ENCODE data around the gene CSF2. TPM values are rescaled to one million over a fixed set of nuclear protein-coding genes. Genes with fewer than 3 reads are reported as not detected.

The CSF2 gene
- total and polyA plus RNA-seq, 2 of the 13 experiments (the other 11 are each of a cell fraction or from before 2014, with no cell fraction given), result not detected

GRCh38 chr5:132054697-132055440 lies 18.7 kb upstream of the CSF2 start:
- POLR2A ChIA-PET, result no interaction called here
- no peak for TF ChIP-seq MED13 (CRISPR knock-in tag; IDR thresholded peaks at IDR 0.05)
- TF ChIP-seq SALL1 (CRISPR knock-in tag; IDR thresholded peaks at IDR 0.05), result no peak
- TF ChIP-seq ELF1 (CRISPR knock-in tag; IDR thresholded peaks at IDR 0.05), result no peak
- no peak for TF ChIP-seq MBD4 (IDR thresholded peaks at IDR 0.05; ENCODE audit: borderline replicate concordance, low read length)
- no peak for TF ChIP-seq SKI (IDR thresholded peaks at IDR 0.05; ENCODE audit: partially characterized antibody)
- no peak for TF ChIP-seq SAP130 (CRISPR knock-in tag; IDR thresholded peaks at IDR 0.05; ENCODE audit: low read depth)
- no peak for TF ChIP-seq ZNF121 (CRISPR knock-in tag; IDR thresholded peaks at IDR 0.05)
- TF ChIP-seq THAP9 (CRISPR knock-in tag; IDR thresholded peaks at IDR 0.05; ENCODE audit: borderline replicate concordance), result no peak
- no peak for TF ChIP-seq NFATC3 (CRISPR knock-in tag; IDR thresholded peaks at IDR 0.05)
- TF ChIP-seq HDAC6 (IDR thresholded peaks at IDR 0.05; ENCODE audit: low read depth, low read length), result no peak
- TF ChIP-seq ZNF512B (CRISPR knock-in tag; IDR thresholded peaks at IDR 0.05; ENCODE audit: borderline replicate concordance), result no peak
- TF ChIP-seq HNF4A (CRISPR knock-in tag; IDR thresholded peaks at IDR 0.05), result no peak
- TF ChIP-seq THAP7 (CRISPR knock-in tag; IDR thresholded peaks at IDR 0.05), result no peak
- TF ChIP-seq ZNF598 (CRISPR knock-in tag; IDR thresholded peaks at IDR 0.05; ENCODE audit: borderline replicate concordance), result no peak
- TF ChIP-seq ZNF18 (CRISPR knock-in tag; IDR thresholded peaks at IDR 0.05; ENCODE audit: insufficient replicate concordance), result no peak
- TF ChIP-seq TBX3 (IDR thresholded peaks at IDR 0.05; ENCODE audit: borderline replicate concordance), result no peak

More at GRCh38 chr5:132054697-132055440, 18.7 kb upstream of the CSF2 start:
- CTCF ChIA-PET (ENCODE audit: low intra/inter-chr PET ratio, low total read pairs), result no interaction called here
- Histone ChIP-seq H3K36me3 (replicated peaks in 1 of 2; ENCODE audit: control insufficient read depth in 1 of 2, insufficient read depth in 2 of 2, low read length in 2 of 2) (no peaks in the 10 kb centered on the region), H3K4me2 (ENCODE audit: low read depth, low read length) (no peak overlapping the region), H3K9me3 (ENCODE audit: low read length) (no peaks in the 10 kb centered on the region), H3K4me3 (replicated peaks in 1 of 3; ENCODE audit: insufficient read depth in 1 of 3, low read depth in 2 of 3, low read length in 3 of 3) (no peak overlapping the region), H3K79me2 (ENCODE audit: insufficient read depth, low read length) (no peaks in the 10 kb centered on the region), H3K9ac (ENCODE audit: insufficient read depth, low read depth, low read length) (no peak overlapping the region), H2AFZ (ENCODE audit: low read length) (no peak overlapping the region), H4K20me1 (ENCODE audit: insufficient read depth, low read length) (no peaks in the 10 kb centered on the region), H3K27ac (ENCODE audit: extremely low read length, insufficient read depth, low read length) (no peak overlapping the region), H3K4me1 (ENCODE audit: insufficient read depth, low read length) (no peaks in the 10 kb centered on the region), H3K27me3 (ENCODE audit: control insufficient read depth in 1 of 2, insufficient read depth in 2 of 2, low read length in 2 of 2) (peaks cover 3 to 31% of the 10 kb centered on the region in 2 experiments; a peak in 3 of 5 replicates)
- no TSS peak for BruUV-seq (replicated peaks)
- DNase-seq (ENCODE audit: low spot score), result no peak
- in situ Hi-C loops (cut with HindIII; ENCODE audit: extremely low pct_ligation_motif_present, low pct_unique_long_range_greater_than_20kb), result no loop called here
- no peak for FAIRE-seq
- intact Hi-C loops (cut with micrococcal nuclease; ENCODE audit: unreplicated experiment), result no loop called here
- 8% methylated on average over 7 of the region's 9 CpGs for WGBS (ENCODE audit: low lambda C conversion rate)
- ATAC-seq, result no peak
